ENCODE results near the gene COL6A3. TPM values are rescaled to one million over a fixed set of nuclear protein-coding genes. Genes with fewer than 3 reads are reported as not detected.

COL6A3 gene
- total and polyA plus RNA-seq, 2 donors (not counting 1 experiment from before 2014, with no cell fraction given), result 0.01 to 0.10 TPM

DNA sequence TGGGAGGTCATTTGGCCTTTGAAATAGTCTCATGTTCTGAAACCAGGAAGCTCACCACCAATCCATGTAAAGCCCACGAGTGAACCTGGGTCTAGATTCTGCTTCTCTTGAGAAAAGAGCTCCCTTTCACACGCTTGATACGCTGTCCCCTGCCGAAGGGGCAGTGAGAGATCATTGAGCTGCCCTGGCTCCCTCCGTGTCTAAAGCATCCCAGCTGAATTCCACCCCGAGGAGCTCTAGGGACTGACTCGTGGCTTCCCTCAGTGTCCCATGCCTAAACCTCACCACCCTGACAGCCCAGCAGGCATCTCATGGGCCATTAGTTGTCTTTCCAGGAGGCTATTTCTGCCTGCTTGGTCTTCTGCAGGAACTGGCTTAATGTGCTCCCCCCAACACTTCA, 68.6 kb downstream of the COL6A3 start:
- Mint-ChIP-seq H3K4me1 (no peaks in the 10 kb centered on the region), H3K27ac (no peak overlapping the region), H3K9me3 (ENCODE audit: insufficient read depth) (no peaks in the 10 kb centered on the region), H3K4me3 (no peak overlapping the region), H3K27me3 (peaks cover 9% of the 10 kb centered on the region)
- Histone ChIP-seq H3K4me1 (ENCODE audit: control insufficient read depth in 2 of 2, insufficient read depth in 2 of 2, low read length in 2 of 2) (no peaks in the 10 kb centered on the region), H3K27ac (ENCODE audit: low read length in 2 of 2) (no peak overlapping the region), H3K4me3 (ENCODE audit: control extremely low read depth in 1 of 5, extremely low read depth in 1 of 5, insufficient read depth in 1 of 5, low read depth in 2 of 5, low read length in 4 of 5) (no peak overlapping the region), H3K9ac (ENCODE audit: low read length) (no peak overlapping the region), H2AFZ (ENCODE audit: insufficient read depth, low read depth, low read length, poor library complexity, severe bottlenecking) (no peak overlapping the region), H3K36me3 (replicated peaks in 1 of 2; ENCODE audit: control extremely low read depth in 1 of 2, control insufficient read depth in 1 of 2, extremely low read depth in 1 of 2, insufficient read depth in 2 of 2, low read length in 1 of 2) (no peaks in the 10 kb centered on the region), H3K9me3 (ENCODE audit: control extremely low read depth in 1 of 3, control insufficient read depth in 2 of 3, insufficient read depth in 1 of 3, low read length in 2 of 3) (no peaks in the 10 kb centered on the region), H4K20me1 (ENCODE audit: control insufficient read depth, insufficient read depth, low read length, poor library complexity, severe bottlenecking) (no peaks in the 10 kb centered on the region), H3K4me2 (replicated peaks; ENCODE audit: low read depth, low read length, poor library complexity, severe bottlenecking) (no peak overlapping the region), H3K27me3 (replicated peaks in 1 of 4; ENCODE audit: control extremely low read depth in 1 of 4, control insufficient read depth in 3 of 4, insufficient read depth in 4 of 4, low read length in 3 of 4) (no peaks in the 10 kb centered on the region), H3K79me2 (ENCODE audit: control insufficient read depth, insufficient read depth, low read length) (no peaks in the 10 kb centered on the region)
- WGBS (ENCODE audit: insufficient coverage), result 87% methylated on average over 7 of the region's 7 CpGs
- POLR2A ChIA-PET, result no interaction called here
- TF ChIP-seq, protein P1, sequence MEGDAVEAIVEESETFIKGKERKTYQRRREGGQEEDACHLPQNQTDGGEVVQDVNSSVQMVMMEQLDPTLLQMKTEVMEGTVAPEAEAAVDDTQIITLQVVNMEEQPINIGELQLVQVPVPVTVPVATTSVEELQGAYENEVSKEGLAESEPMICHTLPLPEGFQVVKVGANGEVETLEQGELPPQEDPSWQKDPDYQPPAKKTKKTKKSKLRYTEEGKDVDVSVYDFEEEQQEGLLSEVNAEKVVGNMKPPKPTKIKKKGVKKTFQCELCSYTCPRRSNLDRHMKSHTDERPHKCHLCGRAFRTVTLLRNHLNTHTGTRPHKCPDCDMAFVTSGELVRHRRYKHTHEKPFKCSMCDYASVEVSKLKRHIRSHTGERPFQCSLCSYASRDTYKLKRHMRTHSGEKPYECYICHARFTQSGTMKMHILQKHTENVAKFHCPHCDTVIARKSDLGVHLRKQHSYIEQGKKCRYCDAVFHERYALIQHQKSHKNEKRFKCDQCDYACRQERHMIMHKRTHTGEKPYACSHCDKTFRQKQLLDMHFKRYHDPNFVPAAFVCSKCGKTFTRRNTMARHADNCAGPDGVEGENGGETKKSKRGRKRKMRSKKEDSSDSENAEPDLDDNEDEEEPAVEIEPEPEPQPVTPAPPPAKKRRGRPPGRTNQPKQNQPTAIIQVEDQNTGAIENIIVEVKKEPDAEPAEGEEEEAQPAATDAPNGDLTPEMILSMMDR (IDR thresholded peaks at IDR 0.05), result no peak
- intact Hi-C loops (cut with micrococcal nuclease), result no loop called here
- ATAC-seq (ENCODE audit: low read depth), result no peak
- CTCF ChIA-PET, result no interaction called here
- DNase-seq, result no peak

DNA sequence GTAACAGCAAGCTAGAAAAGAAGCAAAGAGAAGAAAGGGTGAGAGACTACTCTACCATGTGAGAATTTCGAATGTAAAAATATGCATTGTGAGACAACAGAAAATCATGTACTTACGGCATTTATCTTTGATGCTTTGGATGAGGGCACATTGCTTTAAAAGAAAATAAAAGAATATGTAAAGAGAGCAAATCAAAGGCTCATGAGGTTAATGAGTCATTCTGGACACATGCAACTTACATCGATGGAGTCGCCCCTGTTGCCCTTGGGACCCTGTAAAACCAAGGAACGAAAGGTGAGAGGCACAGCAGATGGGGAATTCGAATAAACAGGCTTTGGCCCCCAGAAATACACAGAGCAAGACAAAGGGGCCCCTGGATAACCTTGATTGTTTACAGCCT, 69.0 kb downstream of the COL6A3 start:
- 86% methylated on average over 5 of the region's 6 CpGs for WGBS (ENCODE audit: insufficient coverage)
- TF ChIP-seq, protein P1 (IDR thresholded peaks at IDR 0.05), result no peak
- no peak for TF ChIP-seq EZH2 (IDR thresholded peaks at IDR 0.05; ENCODE audit: borderline replicate concordance, insufficient read depth, low read depth, low read length, poor library complexity, severe bottlenecking)
- no peaks in the 10 kb centered on the region for H3K79me2 ChIP-seq (ENCODE audit: control insufficient read depth, insufficient read depth, low read length)
- H2AFZ ChIP-seq (ENCODE audit: insufficient read depth, low read depth, low read length, poor library complexity, severe bottlenecking), result no peak overlapping the region
- no peak overlapping the region for H3K27ac ChIP-seq (ENCODE audit: low read length in 2 of 2)
- no peaks in the 10 kb centered on the region for H3K9me3 ChIP-seq (ENCODE audit: control extremely low read depth in 1 of 3, control insufficient read depth in 2 of 3, insufficient read depth in 1 of 3, low read length in 2 of 3)
- no peak for DNase-seq
- intact Hi-C loops (cut with micrococcal nuclease), result no loop called here
- no peaks in the 10 kb centered on the region for H3K36me3 ChIP-seq (replicated peaks in 1 of 2; ENCODE audit: control extremely low read depth in 1 of 2, control insufficient read depth in 1 of 2, extremely low read depth in 1 of 2, insufficient read depth in 2 of 2, low read length in 1 of 2)
- Mint-ChIP-seq H3K27me3 (peaks cover 12% of the 10 kb centered on the region), H3K4me1 (no peaks in the 10 kb centered on the region), H3K27ac (no peak overlapping the region), H3K4me3 (no peak overlapping the region), H3K9me3 (ENCODE audit: insufficient read depth) (no peaks in the 10 kb centered on the region)
- ATAC-seq (ENCODE audit: low read depth), result no peak
- CTCF ChIA-PET, result no interaction called here
- POLR2A ChIA-PET, result no interaction called here
- H3K4me3 ChIP-seq (ENCODE audit: control extremely low read depth in 1 of 5, extremely low read depth in 1 of 5, insufficient read depth in 1 of 5, low read depth in 2 of 5, low read length in 4 of 5), result no peak overlapping the region
- no peaks in the 10 kb centered on the region for H3K27me3 ChIP-seq (replicated peaks in 1 of 4; ENCODE audit: control extremely low read depth in 1 of 4, control insufficient read depth in 3 of 4, insufficient read depth in 4 of 4, low read length in 3 of 4)
- H4K20me1 ChIP-seq (ENCODE audit: control insufficient read depth, insufficient read depth, low read length, poor library complexity, severe bottlenecking), result no peaks in the 10 kb centered on the region
- H3K4me1 ChIP-seq (ENCODE audit: control insufficient read depth in 2 of 2, insufficient read depth in 2 of 2, low read length in 2 of 2), result no peaks in the 10 kb centered on the region
- H3K9ac ChIP-seq (ENCODE audit: low read length), result no peak overlapping the region
- no peak overlapping the region for H3K4me2 ChIP-seq (replicated peaks; ENCODE audit: low read depth, low read length, poor library complexity, severe bottlenecking)
